ENCODE data around the gene HOMER2.

GRCh38 chr15:82807920-82808633 is 144.4 kb downstream of the HOMER2 start:
- no peak for TF ChIP-seq ZNF331 (CRISPR knock-in tag; IDR thresholded peaks at IDR 0.05; ENCODE audit: low read depth)
- TF ChIP-seq, protein P1, sequence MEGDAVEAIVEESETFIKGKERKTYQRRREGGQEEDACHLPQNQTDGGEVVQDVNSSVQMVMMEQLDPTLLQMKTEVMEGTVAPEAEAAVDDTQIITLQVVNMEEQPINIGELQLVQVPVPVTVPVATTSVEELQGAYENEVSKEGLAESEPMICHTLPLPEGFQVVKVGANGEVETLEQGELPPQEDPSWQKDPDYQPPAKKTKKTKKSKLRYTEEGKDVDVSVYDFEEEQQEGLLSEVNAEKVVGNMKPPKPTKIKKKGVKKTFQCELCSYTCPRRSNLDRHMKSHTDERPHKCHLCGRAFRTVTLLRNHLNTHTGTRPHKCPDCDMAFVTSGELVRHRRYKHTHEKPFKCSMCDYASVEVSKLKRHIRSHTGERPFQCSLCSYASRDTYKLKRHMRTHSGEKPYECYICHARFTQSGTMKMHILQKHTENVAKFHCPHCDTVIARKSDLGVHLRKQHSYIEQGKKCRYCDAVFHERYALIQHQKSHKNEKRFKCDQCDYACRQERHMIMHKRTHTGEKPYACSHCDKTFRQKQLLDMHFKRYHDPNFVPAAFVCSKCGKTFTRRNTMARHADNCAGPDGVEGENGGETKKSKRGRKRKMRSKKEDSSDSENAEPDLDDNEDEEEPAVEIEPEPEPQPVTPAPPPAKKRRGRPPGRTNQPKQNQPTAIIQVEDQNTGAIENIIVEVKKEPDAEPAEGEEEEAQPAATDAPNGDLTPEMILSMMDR (conservative IDR thresholded peaks at IDR 0.05; ENCODE audit: low read depth in 2 of 2), result no peak
- TF ChIP-seq EZH2 (IDR thresholded peaks at IDR 0.05; ENCODE audit: low read depth, unreplicated experiment), result no peak
- TF ChIP-seq EZH2phosphoT487 (IDR thresholded peaks at IDR 0.05; ENCODE audit: unreplicated experiment), result no peak
- no peak for TF ChIP-seq POLR2AphosphoS5 (IDR thresholded peaks at IDR 0.05; ENCODE audit: low read depth)
- no peak for TF ChIP-seq REST (IDR thresholded peaks at IDR 0.05; ENCODE audit: unreplicated experiment)
- no peak for TF ChIP-seq NANOG (IDR thresholded peaks at IDR 0.05; ENCODE audit: borderline replicate concordance)
- no peak for TF ChIP-seq STAT1 (IDR thresholded peaks at IDR 0.05; ENCODE audit: unreplicated experiment)
- TF ChIP-seq JUNB (IDR thresholded peaks at IDR 0.05; ENCODE audit: unreplicated experiment), result no peak
- no peak for TF ChIP-seq CREB1 (CRISPR knock-in tag; IDR thresholded peaks at IDR 0.05; ENCODE audit: low read depth)
- TF ChIP-seq ZNF462 (CRISPR knock-in tag; IDR thresholded peaks at IDR 0.05), result no peak
- TF ChIP-seq ETS1 (IDR thresholded peaks at IDR 0.05), result no peak
- TF ChIP-seq ZNF114 (CRISPR knock-in tag; IDR thresholded peaks at IDR 0.05), result no peak

Measured in GM23338 (cell line).